Measurements from ENCODE around the gene RNGTT.
"Not testable (repeated sequence)": the region's sequence is repeated elsewhere in the genome, so short reads cannot be mapped to it uniquely, and the experiment has no call there.

The RNGTT gene

DNA sequence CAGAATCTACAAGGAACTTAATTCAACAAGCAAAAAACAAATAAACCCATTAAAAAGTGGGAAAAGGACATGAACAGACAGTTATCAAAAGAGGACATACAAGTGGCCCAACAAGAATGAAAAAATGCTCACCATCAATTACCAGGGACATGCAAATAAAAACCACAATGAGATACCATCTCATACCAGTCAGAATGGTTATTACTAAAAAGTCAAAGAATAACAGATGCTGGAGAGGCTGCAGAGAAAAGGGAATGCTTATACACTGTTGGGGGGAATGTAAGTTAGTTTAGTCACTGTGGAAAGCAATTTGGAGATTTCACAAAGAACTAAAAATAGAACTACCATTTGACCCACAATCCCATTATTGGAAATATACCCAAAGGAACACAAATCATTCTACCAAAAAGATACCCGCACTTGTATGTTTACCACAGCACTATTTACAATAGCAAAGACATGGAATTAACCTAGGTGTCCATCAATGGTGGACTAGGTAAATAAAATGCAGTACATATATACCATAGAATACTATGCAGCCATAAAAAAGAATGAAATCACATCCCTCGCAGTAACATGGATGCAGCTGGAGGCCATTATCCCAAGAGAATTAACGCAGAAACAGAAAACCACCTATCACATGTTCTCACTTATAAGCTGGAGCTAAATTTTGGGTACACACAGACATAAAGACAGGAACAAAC lies 48.4 kb downstream of the RNGTT start:
- no peak overlapping the region for H3K4me3 ChIP-seq (ENCODE audit: low read depth, low read length)

DNA sequence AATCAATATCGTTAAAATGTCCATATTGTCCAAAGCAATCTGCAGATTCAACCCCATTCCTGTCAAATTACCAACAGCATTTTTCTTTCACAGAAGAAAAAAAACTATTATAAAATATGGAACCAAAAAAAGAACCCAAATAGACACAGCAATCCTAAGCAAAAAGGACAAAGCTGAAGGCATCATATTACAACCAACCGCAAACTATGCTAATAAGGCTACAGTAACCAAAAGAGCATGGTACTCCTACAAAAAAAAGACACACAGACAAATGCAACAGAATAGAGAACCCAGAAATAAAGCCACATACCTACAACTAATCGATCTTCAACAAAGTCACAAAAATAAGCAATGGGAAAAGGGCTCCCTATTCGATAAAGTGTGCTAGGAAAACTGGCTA lies 49.2 kb downstream of the RNGTT start:
- no peak overlapping the region for H3K4me3 ChIP-seq (ENCODE audit: low read depth, low read length)

DNA sequence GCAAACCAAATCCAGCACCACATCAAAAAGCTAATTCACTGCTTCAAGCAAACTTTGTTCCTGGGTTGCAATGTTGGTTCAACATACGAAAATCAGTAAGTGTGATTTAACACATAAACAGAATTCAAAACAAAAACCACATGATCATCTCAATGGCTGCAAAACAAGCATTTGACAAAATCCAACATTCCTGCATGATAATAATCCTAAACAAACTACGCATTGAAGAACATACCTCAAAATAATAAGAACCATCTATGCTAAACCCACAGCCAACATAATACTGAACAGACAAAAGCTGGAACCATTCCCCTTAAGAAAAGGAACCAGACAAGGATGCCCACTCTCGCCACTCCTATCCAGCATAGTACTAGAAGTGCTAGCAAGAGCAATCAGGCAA lies 49.9 kb downstream of the RNGTT start:
- H3K4me3 ChIP-seq (ENCODE audit: low read depth, low read length) = no peak overlapping the region

- no peak overlapping the region for H3K4me3 ChIP-seq (ENCODE audit: low read depth, low read length)
These were observed 52.3 kb downstream of the RNGTT start for GRCh38 chr6:88910922-88911778.

DNA sequence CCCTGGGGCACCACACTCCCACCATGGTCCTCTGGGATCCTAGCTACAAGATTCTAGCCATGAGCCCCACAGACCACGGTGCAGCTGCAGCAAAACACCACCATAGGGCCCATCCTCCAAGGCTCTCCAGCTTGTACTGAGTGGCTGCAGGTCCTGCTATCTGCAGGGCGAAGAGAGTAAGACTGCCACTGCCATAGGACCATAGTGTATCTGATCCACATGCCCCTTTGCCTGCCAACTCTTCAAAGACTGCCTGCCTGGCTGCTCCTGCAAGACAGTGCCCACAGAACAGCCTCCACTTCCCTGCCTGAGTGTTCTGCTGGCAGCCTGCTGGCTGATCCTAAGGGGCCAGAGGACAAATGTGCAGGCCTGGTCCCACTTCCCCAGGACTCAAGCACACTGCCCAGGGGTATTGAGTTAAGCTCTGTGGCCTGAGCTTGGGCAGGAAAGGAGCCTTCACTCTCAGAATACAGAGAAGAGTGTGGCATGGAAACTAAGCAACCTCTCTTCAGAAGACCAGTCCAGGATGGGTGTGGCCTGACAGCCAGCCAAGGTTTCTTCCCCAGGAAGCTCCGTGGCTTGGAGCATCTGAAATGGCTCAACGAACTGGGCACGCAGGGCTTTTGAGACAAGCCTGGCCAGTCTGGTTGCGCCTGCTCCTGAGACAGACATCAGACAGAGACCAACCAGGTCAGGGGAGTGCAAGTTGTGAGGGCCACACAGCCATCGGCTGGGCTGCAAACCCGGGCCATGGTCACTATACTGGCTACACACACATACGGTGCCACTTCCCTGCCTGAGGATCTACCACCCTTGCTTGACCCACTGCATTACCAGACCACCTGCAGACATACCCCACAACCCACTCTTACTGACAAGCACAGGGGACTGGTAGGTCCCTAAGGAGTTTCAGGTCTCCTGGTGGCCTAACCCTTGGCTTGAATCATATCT lies 54.5 kb downstream of the RNGTT start:
- H3K4me3 ChIP-seq (ENCODE audit: low read depth, low read length) = no peak overlapping the region

GRCh38 chr6:88907148-88907547 lies 56.3 kb downstream of the RNGTT start:
- H3K4me3 ChIP-seq (ENCODE audit: low read depth, low read length) = not testable (repeated sequence)

DNA sequence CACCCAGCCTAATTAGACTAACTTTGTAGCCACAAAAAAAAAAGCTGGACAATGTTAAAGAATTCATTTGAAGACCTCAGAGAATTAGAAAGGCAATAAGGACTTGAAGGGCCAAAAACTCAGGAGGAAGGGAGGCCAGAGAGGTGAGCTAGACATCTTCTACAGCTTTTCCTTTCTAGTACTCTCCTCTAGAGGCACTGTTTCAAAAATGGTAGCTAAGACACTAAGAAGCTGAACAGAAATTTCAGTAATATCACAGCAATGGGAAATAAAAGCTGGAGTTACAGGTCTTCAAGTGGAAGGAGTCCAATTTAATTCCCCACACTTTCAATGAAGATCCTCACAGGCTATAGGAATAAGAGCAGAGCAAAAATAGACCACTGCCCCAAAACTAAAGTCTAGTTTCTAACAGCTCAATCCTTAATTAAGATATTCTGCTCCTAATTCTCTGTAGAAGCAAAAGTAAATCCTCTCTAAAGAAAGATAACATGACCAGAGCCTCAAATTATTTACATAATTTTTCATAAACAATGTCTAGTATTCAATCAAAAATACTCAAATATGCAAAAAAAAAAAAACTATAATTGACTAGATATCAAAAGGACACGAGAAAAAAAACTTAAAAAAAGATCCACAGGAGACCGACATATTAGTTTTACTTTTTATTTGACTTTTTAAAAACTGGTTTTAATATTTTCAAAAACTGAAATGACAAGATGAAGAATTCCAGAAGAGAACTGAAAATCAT lies 63.7 kb downstream of the RNGTT start:
- no peak overlapping the region for H3K4me3 ChIP-seq (ENCODE audit: low read depth, low read length)

- no peak overlapping the region for H3K4me3 ChIP-seq (ENCODE audit: low read depth, low read length)
These were observed 67.5 kb downstream of the RNGTT start for GRCh38 chr6:88895911-88896310.

DNA sequence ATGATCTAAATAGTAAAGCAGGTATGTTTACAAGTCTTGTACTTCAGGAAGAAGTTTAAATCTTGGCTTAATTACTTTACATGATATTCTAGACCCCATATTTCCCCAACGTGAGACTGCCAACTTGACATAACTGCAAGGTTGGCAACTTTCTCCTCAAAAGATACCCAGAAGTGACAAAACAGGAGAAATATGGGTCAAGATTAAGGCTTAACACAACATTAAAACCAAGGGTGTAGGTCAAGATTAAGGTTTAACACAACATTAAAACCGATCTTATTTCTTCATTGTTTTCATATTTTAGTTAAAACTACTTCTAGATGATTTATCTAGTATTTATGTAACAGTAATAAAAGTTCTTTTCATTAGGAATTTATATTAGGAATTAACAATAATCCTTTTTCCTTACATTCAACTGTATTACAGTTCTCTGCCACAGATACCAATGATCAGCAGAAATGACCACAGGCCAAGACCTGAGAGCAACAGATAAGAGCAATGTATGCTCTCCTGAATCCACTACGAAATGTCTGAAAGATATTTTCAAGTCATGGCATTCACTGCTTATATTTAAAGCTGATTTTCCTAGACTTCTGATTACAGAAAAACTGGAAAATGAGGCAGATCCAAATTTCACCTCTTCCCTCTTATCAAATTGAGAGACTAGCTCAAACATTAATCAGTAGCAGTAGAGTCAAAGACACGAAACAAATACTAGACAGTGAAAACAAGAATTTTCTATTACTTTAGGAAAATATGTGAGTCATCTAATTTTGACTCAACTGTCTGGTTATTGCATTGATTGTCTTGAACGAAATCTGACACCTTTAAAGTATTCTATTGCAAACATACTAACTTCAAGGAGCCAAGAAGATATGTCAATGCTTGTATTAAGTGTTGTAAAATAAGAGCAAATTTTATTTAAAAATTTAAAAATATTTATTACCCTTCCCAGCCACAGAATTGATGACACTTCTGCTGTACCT lies 72.3 kb downstream of the RNGTT start:
- no peak overlapping the region for H3K4me3 ChIP-seq (ENCODE audit: low read depth, low read length)

DNA sequence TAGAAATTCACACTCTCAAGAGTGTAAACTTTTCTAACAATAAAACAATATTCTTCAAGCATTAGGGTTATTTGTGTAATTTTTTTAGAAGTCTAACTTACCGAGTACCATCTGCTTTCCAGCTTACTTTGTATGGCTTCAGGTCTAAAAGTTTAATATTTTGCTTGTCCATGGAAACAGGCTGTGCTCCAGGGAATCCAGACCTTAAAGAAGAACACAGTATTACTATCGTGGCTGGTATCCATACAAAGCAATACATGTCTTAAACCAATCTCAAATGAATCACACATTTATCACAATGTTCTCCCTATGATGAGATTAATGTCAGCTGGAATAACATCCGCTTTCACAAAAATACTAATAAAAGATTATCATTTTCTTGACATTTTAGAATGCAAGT lies 73.0 kb downstream of the RNGTT start:
- H3K4me3 ChIP-seq (ENCODE audit: low read depth, low read length) = no peak overlapping the region

GRCh38 chr6:88884361-88884760 lies 79.1 kb downstream of the RNGTT start:
- no peak overlapping the region for H3K4me3 ChIP-seq (ENCODE audit: low read depth, low read length)

DNA sequence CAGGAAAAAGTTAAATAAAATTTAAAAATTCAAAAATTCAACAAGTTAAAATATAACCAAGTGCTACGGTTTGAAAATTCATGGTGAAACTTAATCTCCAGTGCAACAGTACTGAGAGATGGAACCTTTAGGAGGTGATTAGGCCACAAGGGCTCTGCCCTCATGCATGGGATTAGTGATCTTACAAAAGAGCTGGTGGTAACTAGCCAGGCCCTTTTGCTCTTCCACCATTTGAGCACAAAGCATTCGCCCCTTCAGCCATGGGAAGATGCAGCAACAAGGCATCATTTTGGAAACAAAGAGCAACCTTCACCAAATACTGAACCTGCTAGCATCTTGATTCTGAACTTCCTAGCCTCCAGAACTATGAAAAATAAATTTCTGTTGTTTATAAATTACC lies 80.9 kb downstream of the RNGTT start:
- H3K4me3 ChIP-seq (ENCODE audit: low read depth, low read length) = no peak overlapping the region

DNA sequence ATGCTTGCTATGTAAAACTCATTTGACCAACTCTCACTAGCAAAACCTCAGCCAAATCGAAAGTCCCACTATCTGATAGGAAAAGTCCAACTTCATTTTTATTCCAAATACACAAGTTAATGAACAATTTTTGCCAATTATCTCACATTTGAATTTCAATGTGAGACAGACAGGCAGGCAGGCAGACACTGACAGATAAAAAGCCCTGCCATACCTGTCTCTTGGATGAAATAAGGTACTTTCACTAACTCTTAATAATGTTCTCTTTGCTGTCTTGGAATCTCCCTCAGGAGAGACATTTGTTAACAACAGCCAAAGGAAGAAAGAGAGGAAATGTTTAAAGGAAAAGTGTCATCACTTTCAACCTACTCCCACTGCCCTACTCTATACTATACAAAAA lies 82.0 kb downstream of the RNGTT start:
- no peak overlapping the region for H3K4me3 ChIP-seq (ENCODE audit: low read depth, low read length)

DNA sequence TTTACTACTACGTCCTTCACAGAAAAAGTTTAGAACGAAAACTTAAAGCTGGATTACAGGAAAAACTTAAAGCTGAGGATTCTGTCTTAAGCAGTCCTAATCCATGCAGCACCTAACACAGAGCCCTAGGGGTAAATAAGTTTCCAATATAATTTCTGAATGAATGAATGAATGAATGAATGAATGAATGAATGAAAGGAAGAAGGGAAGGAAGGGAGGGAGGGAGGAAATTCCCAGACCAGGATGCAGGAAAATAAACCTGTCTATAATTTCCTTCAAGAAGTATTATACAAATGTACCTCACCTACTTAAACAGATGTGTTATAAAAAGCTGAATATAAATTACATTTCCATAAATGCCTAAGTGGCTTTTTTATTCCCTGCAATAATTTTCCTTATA lies 83.4 kb downstream of the RNGTT start:
- no peak overlapping the region for H3K4me3 ChIP-seq (ENCODE audit: low read depth, low read length)

DNA sequence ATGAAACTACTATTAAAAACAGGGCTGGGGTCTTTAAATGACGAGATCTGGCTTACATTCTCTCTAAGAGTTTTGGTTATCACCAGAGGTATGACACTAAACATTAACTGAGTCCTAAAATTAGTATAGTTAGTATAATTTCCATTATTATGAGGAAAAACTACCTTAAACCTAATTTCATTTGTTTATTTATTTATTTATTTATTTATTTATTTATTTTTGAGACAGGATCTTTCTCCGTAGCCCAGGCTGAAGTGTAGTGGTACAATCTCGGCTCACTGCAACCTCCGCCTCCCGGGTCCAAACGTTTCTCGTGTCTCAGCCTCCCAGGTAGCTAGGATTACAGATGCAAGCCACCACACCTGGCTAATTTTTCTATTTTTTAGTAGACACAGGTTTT lies 85.5 kb downstream of the RNGTT start:
- H3K4me3 ChIP-seq (ENCODE audit: low read depth, low read length) = no peak overlapping the region

DNA sequence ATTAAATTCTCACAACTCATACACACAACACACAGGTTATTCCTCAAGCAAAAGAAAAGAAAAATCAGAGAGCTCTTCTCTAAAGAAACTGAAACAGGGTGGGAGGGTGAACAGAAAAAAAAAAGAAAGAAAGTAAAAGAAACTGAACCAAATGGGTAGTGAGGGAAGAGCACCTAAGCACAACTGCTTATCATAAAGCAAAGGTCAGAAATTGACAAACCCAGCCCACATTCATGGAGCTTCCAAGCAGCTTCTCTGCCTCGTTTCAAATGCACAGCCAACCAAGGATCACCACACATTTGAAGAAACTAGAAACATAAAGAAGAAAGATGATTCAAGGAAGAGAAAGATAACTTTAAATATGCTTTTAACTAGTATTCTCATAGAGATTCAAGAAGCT lies 90.5 kb downstream of the RNGTT start:
- H3K4me3 ChIP-seq (ENCODE audit: low read depth, low read length) = no peak overlapping the region

DNA sequence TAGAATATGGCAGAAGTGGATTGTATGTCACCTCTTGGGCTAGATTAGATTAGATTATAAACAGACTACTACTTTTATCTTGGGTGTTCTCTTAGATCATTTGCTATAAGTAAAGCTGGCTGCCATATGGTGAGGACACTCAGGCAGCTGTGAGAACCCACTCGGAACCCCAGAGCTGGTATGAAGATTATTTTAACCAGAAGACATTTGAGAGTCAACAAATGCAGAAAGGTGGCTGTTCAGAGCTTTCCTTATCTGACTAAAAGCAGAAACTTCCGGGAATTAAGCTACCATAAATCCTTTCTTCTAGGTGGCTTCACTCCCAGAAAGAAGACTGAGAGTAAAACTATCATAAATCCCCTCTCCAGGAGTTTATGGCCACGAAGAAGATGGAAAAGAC lies 91.9 kb downstream of the RNGTT start:
- no peak overlapping the region for H3K4me3 ChIP-seq (ENCODE audit: low read depth, low read length)

DNA sequence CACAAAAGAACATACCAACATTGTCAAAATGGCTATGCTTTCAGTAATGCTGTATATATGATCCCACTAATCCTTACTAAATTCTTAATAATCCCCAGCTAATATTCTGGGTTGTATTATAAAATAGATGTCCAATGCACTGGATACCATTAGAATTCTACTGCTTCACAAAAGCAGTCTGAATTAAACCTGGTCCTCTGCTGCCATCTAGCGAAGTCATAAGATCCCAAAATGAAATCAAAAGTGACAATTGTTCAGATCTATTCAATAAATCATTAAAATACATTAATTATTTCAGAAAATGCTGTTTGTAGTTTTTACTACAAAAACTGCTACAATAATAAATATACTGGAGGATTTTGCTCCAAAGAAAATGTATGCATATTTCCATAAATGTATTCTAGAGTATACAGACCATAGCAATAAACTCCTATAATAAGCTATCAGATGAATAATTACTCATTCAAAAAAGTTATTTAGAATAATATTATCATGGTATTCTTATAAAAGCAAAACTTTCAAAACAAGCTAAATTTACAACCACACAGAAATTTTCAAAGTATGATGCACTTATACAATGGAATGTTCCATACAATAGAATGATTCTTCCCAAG lies 92.6 kb downstream of the RNGTT start:
- H3K4me3 ChIP-seq (ENCODE audit: low read depth, low read length) = no peak overlapping the region

Measured in iPS-11a (cell line).